NCI-H524 (cell line): ENCODE data around the gene CRYBG3.
A peak's percentile ranks its signal among the peaks of the same experiment; 100 is the strongest.

ENCODE experiments used
- DNase-seq, 2 experiments: peaks; one replicate each; lab custom pipeline; 2025; lab: John Stamatoyannopoulos, UW

Gene CRYBG3

GRCh38 chr3:97942801-97943546, 121.2 kb downstream of the CRYBG3 start:
- no peak for DNase-seq

- peak in 1 of 2 experiments; percentile 49 for DNase-seq
Measured at GRCh38 chr3:97948351-97949109, 126.7 kb downstream of the CRYBG3 start.

- DNase-seq: peak; percentile 86 to 93
Measured at GRCh38 chr3:97949110-97949485, 127.3 kb downstream of the CRYBG3 start.

- DNase-seq: peak; percentile 99 to 100
Measured at GRCh38 chr3:97949743-97950142, 127.9 kb downstream of the CRYBG3 start.

GRCh38 chr3:97950360-97950759, 128.5 kb downstream of the CRYBG3 start:
- DNase-seq: peak in 1 of 2 experiments; percentile 60

GRCh38 chr3:97952280-97952679, 130.5 kb downstream of the CRYBG3 start:
- DNase-seq: no peak

- DNase-seq: no peak
Measured at GRCh38 chr3:97952872-97953271, 131.1 kb downstream of the CRYBG3 start.

- DNase-seq: no peak
Measured at GRCh38 chr3:97954228-97954827, 132.5 kb downstream of the CRYBG3 start.

- no peak for DNase-seq
Measured at GRCh38 chr3:97956051-97956450, 134.2 kb downstream of the CRYBG3 start.

GRCh38 chr3:97957617-97958311, 136.0 kb downstream of the CRYBG3 start:
- no peak for DNase-seq

GRCh38 chr3:97958396-97958795, 136.6 kb downstream of the CRYBG3 start:
- DNase-seq: no peak

GRCh38 chr3:97958796-97959195, 137.0 kb downstream of the CRYBG3 start:
- no peak for DNase-seq

- DNase-seq: no peak
Measured at GRCh38 chr3:97959872-97960271, 138.1 kb downstream of the CRYBG3 start.

- DNase-seq: no peak
Measured at GRCh38 chr3:97960551-97960950, 138.7 kb downstream of the CRYBG3 start.

- no peak for DNase-seq
Measured at GRCh38 chr3:97960993-97961766, 139.4 kb downstream of the CRYBG3 start.

GRCh38 chr3:97967966-97968365, 146.2 kb downstream of the CRYBG3 start:
- no peak for DNase-seq

- no peak for DNase-seq
Measured at GRCh38 chr3:97968376-97968775, 146.6 kb downstream of the CRYBG3 start.

- DNase-seq: peak in 1 of 2 experiments; percentile 42
Measured at GRCh38 chr3:97969541-97969940, 147.7 kb downstream of the CRYBG3 start.

GRCh38 chr3:97970156-97970555, 148.3 kb downstream of the CRYBG3 start:
- peak in 1 of 2 experiments; percentile 37 for DNase-seq

GRCh38 chr3:97970956-97971620, 149.3 kb downstream of the CRYBG3 start:
- DNase-seq: peak; percentile 98 to 99
